SHP77 (cell line): Measurements from ENCODE around the gene RAP1GDS1.
A peak's percentile ranks its signal among the peaks of the same experiment; 100 is the strongest.
"Not testable (repeated sequence)": the region's sequence is repeated elsewhere in the genome, so short reads cannot be mapped to it uniquely, and the experiment has no call there.

ENCODE experiments used
- DNase-seq, 2 experiments: peaks; one replicate each; lab custom pipeline; 2025; lab: John Stamatoyannopoulos, UW

RAP1GDS1 gene

DNA sequence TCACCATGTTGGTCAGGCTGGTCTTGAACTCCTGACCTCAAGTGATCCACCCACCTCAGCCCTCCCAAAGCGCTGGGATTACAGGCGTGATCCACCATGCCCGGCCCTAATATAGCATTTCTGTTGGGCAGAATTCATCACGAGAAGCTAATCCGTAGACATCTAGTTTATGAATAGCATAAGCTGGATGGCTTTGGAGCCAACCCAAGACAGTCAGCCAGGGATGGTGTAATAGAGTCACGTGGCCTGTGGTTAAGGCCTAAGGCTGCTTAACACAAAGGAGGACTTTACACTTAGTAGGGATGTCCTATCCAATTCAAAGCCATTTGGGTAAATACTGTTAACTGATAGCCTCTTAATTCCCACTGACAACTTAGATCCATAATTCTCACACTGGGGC is 173.6 kb downstream of the RAP1GDS1 start:
- DNase-seq: no peak

DNA sequence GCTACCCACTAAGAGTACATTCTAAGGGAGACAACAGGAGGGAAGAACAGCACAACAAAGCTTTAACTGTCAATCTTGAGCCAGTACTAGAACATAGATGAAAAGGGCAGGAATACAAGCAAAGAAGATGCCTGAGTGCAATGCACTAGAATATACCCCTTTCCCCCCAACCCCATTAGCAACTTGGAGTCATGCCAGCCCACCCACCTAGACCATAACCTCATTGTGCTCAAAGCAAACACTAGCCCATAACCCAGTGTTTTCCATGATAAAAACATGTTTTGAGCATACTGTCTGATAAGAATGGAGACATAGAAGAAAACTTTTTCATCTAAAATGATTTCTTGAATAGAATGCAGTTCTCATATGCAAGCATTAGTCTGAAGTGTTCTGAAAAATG is 183.2 kb downstream of the RAP1GDS1 start:
- DNase-seq: no peak

DNA sequence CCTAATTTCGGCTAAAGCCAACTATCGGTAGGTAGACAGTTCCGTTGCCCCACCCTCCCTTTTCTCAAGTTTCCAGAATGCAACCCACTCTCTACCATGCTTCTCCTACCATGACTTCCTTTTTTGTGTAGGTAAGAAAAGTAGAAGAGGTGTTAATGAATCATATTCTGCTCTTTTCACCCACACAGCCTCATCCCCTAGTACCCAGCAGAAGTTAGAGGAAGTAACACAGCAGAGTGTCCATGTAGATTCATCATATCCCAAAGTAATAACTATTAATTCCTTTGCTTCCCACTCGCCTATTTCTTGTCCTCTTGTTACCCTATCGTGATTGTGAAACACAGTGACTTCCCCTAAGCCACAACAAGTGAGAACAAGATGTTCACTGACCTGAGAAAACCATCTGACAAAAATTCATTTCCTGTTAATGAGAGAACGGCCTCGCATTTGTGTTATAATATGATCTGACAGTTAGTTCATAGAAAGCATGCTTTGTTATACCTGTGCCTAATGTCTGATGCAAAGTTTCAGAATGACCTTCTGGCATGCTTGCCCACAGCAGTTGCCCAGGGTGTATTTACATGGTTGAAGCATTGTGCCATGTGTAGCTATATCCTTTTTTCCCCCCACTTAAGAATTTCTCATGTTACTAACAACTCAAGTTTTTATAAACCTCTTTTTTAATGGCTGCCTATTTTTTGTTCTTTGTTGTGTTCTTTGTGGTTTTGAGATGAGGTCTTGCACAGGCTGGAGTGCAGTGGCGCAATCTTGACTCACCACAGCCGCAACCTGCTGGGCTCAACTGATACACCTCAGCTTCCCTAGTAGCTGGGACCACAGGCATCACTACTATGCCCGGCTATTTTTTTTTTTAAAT is 185.6 kb downstream of the RAP1GDS1 start:
- DNase-seq: no peak

DNA sequence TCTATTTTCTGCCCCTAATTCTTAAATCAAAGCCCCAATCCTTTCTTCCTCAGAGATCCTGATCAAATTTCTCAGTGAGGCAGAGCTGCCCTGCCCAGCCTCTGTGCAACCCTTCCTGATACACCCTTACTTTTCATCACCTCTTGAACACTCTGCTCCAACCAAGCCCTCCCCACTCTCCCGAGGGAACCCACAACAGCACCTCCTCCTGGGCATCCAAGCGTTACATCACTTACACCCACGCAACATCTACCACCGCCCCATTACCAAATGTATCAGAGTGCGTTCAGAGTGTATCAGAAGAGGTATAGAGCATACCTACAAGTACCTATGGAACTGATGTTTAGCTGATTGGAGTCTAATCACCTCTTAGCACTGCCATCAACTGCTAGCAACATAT is 186.5 kb downstream of the RAP1GDS1 start:
- no peak for DNase-seq

DNA sequence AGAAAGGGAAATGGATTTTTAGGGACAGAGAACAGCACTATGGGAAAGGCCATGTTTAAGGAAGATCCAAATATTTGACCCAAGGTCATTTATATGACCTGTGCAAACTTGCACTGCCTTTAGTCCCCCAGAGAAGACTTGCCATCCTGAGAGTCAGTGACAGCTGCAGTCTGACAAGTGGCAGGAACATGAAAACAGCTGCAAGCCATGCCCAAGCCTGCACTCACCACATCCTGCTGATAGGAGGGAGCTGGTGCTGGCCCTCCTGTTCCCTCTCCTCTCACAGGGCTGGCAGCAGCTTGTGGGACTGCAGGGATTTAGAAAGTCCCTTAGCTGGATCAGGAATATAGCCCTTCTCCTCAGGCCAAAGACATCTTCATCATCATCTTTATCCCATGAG is 187.7 kb downstream of the RAP1GDS1 start:
- DNase-seq: no peak

DNA sequence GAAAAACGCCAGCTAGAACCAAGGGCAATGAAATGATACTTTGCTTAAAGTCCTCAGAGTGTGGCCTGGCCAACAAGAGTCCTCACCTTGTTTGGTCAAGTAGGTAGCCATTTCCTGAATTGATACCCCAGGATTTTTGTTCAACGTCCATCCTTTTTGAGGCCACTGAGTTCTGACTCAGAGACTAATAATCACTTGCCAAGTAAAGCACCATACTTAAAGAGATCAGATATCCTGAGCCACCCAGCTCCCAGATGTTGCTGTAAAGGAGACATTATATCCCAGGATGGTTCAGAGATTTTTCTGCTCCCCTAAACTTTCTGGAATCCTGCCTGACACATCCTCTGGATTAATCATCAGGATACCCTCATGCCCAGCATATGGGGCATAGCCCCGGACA is 190.9 kb downstream of the RAP1GDS1 start:
- DNase-seq: no peak

DNA sequence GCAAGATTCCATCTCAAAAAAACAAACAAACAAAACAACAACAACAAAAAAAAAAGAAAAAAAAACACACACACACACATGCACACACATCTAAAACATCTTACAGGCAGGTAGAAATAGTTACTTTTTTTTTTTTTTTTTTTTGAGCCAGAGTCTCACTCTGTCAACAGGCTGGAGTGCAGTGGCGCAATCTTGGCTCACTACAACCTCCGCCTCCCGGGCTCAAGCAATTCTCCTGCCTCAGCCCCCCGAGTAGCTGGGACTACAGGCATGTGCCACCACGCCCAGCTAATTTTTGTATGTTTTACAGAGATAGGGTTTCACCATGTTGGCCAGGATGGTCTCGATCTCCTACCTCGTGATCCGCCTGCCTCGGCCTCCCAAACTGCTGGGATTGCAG is 196.2 kb downstream of the RAP1GDS1 start:
- DNase-seq: not testable (repeated sequence)

DNA sequence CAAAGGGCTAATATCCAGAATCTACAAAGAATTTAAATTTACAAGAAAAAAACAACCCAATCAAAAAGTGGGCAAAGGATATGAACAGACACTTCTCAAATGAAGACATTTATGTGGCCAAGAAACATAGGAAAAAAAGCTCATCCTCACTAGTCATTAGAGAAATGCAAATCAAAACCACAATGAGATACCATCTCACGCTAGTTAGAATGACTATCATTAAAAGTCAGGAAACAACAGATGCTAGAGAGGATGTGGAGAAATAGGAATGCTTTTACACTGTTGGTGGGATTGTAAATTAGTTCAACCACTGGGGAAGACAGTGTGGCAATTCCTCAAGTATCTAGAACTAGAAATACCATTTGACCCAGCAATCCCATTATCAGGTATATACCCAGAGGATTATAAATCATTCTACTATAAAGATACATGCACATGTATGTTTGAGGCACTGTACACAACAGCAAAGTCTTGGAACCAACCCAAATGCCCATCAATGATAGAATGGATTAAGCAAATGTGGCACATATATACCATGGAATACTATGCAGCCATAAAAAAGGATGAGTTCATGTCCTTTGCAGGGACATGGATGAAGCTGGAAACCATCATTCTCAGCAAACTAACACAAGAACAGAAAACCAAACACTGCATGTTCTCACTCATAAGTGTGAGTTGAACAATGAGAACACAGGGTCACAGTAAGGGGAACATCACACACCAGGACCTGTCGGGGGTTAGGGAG is 200.1 kb downstream of the RAP1GDS1 start:
- not testable (repeated sequence) for DNase-seq

DNA sequence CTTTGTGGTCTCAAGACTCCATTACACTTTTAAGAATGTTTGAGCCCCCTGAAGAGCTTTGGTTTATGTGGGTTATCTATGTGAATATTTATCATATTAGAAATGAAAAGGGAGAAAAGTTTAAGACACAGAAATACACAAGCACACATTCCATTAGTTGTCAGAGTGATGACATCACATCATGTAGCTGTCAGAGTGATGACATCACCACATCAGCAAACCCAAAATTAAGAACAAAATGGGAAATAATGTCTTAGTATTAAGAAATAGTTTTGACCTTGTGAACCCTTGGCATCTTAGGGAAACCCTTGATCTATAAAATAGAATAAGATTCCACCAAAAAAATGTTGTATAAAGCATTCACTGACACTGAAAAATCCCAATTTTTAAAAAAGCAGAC is 201.3 kb downstream of the RAP1GDS1 start:
- no peak for DNase-seq

DNA sequence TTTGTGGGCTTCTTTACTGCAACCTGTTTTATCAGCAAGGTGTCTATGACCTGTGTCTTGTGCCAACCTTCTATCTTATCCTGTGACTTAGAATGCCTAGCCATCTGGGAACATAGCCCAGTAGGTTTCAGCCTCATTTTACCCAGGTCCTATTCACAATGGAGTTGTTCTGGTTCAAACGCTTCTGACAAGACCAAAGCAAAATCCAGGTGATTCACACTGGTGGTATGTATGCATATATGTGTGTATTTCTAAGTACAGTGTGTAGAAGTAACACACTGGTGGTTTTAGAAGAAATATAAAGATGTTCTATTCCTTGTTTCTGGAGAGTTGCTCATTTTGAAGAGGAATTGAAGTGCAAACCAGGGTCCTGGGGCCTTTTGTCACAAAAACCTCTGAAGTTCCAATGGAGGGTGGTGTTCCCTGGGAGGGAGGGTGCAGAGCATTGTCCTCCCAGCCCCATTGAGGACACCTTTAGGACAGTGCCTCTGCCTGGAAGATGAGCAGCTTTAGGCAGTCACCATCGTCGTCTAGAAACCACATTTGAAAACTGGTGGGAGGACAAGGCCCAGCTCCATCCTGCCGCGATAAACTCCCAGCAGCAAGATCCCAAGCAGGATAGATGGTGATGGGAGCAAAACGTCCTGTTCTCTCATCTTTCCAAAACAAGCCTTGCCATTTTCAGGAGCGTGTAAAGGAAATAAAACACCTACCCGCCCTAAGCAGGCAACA is 205.8 kb downstream of the RAP1GDS1 start:
- no peak for DNase-seq

DNA sequence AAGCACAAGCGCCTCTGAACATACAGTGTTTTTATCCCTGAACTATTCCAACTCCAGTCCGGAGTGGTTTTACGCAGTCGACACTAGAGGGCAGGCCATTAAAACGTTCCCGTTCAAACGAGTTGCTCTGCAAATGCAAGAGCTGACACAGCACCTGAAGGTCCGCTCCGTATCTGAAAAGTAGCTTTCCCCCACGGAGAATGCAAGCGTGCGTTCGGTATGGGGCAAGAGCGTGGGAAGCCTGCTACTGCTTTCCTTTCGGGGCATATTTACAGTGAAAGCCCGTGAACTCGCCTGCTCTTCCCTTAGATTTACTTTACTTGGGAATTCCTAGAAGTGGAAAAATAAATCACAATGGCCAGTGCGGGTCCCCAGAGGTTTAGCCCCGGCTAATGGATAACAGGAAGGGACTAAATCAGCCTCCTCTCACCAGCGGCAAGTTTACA is 206.5 kb downstream of the RAP1GDS1 start:
- DNase-seq: peak; percentile 26 to 65

DNA sequence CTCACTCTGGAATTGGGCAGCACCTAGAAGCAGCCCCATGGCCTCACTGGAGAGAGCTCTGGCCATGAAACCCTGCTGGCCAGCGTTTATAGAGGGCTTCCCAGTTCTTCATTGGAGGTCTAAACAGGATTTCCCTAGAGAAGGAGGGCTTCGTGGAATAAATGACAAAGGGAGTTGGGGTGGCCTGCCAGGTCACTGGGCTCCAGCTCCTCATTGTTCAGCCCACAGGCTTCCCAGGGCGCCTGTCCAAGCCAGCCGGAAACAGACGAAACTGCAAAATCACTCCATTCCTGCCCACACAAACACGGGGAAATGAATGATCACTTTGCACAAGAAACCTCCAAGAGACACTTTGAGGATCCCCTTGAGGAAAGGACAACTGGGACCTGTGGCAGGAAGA is 207.5 kb downstream of the RAP1GDS1 start:
- no peak for DNase-seq

DNA sequence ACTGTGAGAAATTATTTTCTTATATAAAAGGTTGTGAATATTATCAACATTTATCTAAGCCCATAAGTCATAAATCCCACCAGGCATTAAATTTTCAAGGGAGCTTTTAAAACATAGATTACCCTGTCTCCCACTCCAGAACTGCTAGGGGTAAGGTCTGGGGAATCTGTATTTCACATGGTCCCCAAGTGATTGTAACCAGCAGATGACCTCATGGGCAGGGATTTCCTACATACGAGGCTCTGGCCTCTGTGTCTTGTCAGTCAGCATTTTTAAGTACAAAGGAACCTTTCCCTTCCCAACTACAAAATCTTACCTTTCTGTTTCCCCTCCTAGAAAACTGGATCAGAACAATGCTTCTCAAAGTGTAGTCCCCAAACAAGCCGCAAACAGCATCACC is 208.6 kb downstream of the RAP1GDS1 start:
- no peak for DNase-seq

DNA sequence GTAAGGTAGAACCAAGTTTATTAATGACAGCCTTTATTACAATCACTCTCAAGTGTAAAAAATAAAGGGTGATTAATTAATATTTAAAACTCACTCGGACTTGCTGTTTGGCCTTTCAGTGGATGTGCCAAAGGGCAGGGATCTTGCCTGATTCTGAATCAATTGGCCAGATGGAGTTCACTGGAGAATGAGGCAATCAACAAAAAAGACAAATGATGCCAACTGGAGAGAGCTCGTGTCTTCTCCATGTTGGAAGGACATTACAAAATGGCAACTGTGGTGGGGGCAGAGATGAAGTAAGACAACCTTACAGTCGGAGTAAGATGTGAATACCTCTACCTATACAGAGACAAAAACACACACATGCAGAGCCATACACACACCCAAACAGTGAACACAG is 209.2 kb downstream of the RAP1GDS1 start:
- no peak for DNase-seq

DNA sequence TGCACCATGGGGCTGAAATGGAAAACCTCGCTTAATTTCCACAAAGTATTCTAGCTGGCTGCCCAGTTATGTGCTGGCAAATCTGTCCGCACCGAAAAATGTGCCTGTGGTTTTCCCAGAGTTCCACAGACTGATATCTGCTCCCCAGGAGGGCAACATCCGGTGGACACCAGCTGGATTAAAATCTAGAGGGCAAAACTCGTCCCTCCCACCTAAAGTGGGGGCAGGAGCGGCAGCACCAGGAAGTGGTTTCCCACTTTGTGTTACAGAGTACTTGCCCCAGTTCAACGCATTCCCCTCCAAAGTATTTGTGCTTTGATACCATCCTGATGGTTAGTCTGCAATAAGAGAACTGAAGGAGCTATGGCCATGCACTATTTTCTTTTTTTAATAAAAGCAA is 209.6 kb downstream of the RAP1GDS1 start:
- DNase-seq: no peak

DNA sequence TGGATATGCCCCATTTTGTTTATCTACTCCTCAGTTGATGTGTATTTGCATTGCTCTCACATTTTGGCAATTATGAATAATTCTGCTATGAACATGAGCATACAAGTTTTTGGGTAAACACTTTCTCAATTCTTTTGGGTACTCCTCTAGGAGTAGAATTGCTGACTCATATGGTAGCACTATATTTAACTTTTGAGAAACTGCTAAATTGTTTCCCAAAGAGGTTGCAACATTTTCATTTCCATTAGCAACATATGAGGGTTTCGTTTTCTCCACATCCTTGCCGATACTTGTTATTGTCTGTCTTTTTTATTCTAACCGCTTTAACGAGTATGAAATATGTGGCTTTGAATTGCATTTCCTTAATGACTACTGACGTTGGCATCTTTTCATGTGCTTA is 211.9 kb downstream of the RAP1GDS1 start:
- DNase-seq: no peak

DNA sequence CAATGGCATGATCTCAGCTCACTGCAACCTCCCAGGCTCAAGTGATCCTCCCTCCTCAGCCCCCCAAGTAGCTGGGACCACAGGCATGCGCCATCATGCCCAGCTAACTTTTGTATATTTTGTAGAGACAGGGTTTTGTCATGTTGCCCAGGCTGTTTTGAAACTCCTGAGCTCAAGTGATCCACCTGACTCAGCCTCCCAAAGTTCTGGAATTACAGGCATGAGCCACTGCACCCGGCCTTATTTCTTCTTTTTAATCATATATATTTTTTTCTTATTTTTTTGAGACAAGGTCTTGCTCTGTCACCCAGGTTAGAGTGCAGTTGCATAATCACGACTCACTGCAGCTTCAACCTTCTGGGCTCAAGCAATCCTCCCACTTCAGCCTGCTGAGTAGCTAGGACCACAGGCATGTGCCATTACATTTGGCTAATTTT is 213.2 kb downstream of the RAP1GDS1 start:
- DNase-seq: no peak

DNA sequence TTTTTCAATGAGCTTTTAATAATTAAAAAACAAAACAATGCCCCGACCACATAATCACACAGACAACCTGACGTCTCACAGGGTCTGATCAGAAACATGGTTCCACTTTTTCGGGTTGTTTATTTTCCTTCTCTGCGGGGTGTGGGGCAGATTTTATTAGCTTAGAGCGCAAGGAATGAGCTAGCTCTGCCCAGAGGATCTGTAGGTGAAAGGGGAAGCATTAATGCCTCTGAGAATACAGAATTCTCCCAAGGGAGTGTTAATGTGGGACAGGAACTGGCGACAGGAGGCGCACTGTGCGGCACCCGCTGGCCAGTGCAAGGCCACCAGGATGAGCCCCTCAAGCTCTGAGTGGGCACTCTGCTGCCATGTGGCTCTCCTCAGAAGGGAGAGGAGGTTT is 215.7 kb downstream of the RAP1GDS1 start:
- DNase-seq: no peak

DNA sequence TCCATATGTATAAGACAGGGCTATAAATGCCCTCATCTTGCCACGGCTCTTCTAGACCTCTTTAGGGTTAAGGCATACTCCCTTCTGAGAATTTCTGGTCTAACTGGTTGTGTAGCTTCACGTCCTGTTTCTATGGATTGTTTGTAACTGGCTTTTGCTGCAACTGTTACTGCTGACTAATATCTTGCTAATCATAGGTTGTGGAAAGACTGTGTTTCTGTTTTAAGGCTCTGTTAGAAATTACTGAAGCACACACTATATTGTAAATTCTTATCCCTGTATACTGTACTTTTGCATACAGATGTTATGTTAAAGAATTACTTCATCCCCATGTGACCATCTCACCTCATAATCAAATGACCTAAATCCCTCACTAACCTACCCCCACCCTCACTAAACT is 218.4 kb downstream of the RAP1GDS1 start:
- not testable (repeated sequence) for DNase-seq

DNA sequence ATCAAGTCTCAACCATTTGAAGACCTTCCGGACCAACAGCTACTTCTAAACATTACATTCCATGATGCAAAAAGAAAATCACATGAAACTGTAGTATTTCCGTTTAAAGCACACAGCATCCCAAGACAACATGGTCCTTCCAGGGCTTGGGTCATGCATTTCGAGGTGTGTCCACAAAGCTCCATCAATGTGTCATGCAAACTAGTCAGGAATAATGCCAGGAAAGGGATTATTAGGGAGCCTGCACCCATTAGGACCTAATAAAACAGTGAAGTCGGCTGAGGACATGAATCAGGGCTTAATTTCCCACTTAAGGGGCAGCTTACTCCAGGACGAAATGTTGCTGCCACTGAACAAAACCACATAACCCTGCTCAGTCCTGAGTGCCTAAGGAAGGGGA is 219.4 kb downstream of the RAP1GDS1 start:
- no peak for DNase-seq

DNA sequence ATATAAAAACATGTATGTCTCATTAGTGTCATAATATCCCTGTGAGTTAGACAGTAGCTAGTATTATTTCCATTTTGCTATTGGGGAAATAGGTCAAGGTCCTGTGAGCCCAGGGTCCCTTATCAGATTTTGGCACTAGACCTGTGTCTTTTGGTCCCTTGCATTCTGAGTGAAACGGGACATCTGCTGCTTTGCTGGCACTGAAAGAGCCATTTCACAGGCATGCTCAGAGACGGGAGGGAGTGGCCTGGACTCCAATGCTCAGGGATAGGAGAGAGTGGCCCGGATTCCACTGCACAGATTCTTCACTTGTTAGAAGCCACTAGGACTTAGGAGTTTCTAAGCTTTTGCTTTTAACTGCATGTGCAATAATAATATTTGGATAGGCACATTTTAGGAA is 220.0 kb downstream of the RAP1GDS1 start:
- DNase-seq: no peak

DNA sequence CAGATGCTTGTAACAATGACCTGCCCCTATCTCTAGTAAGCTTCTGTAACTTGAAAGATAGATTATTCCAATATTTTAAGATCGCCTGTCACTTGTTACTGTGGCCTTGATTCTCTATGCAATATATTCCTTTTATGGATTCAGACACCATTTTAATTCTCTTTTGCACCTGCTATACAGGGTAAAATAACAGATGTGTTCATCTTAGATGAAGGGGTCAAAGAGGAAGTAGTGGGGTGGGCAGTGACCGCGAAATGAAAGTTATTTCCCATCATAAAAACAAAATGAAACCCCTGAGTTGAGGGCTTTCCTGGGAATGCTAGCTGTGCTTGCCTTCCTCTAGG is 221.3 kb downstream of the RAP1GDS1 start:
- no peak for DNase-seq
